RWPE1 (cell line): Measurements from ENCODE around the gene NRROS.

Experiments used
- CTCF ChIA-PET: fragments of 350-600 bp; sonication (Branson Sonifier 250); formaldehyde crosslinking; extraction: SDS; loops from one replicate; lab custom pipeline; 2021; lab: Yijun Ruan, JAX
- POLR2A ChIA-PET: fragments of 400-600 bp; formaldehyde crosslinking; extraction: SDS; loops from one replicate; lab custom pipeline; 2020; ENCODE audit warnings: antibody characterized with exemption; ENCODE audit not compliant: low non-redundant PET; lab: Yijun Ruan, JAX
- DNase-seq: peaks from one replicate; pipeline ENCODE4 v3.0.0; 2012; ENCODE audit warnings: low spot score
- H3K27ac ChIP-seq: fragments of 450-650 bp; 2 replicates; pipeline ENCODE4 v1.5.1; 2017
- CTCF ChIP-seq: fragments of 450-650 bp; conservative IDR thresholded peaks from 2 replicates; pipeline ENCODE4 v1.5.1; 2017; ENCODE audit warnings: low read depth, mild to moderate bottlenecking

Gene NRROS

GRCh38 chr3:196706731-196707130 is 67.2 kb downstream of the NRROS start:
- CTCF ChIA-PET, result interaction anchor here (0.6 kb wide), 1 partner anchor 20 kb away, joined by 6 read pairs; no protein-coding TSS in a partner anchor
- no peak for TF ChIP-seq CTCF
- no peak for DNase-seq
- no peak overlapping the region for H3K27ac ChIP-seq
- POLR2A ChIA-PET, result no interaction called here

GRCh38 chr3:196707566-196707965 is 68.1 kb downstream of the NRROS start:
- DNase-seq, result no peak
- H3K27ac ChIP-seq, result no peak overlapping the region
- ChIA-PET CTCF (interaction anchor here (0.5 to 1.1 kb wide), 3 partner anchors 14 to 113 kb away, joined by 3 to 5 read pairs (median 4); no protein-coding TSS in a partner anchor), POLR2A (no interaction called here)
- TF ChIP-seq CTCF, result no peak

GRCh38 chr3:196708467-196708866 is 69.0 kb downstream of the NRROS start:
- H3K27ac ChIP-seq, result no peak overlapping the region; the same call in 1 of the 2 replicates
- peak; percentile 40 for DNase-seq
- ChIA-PET CTCF (interaction anchor here (1.1 kb wide), 2 partner anchors 15 to 99 kb away, joined by 3 to 5 read pairs; no protein-coding TSS in a partner anchor), POLR2A (no interaction called here)
- TF ChIP-seq CTCF, result no peak
